Kidney (tissue), 14 donors: ENCODE results near the gene RAD51B. TPM values are rescaled to one million over a fixed set of nuclear protein-coding genes. Genes with fewer than 3 reads are reported as not detected.

ENCODE experiments used
- DNase-seq, 5 donors: peaks; one replicate each; pipeline ENCODE4 v3.0.0-alpha.2; 2013 to 2020
- FAIRE-seq: peaks from 2 replicates; lab custom pipeline; 2012; peaks lifted over from hg19 to GRCh38; lab: Jason Lieb, UNC
- H3K27ac ChIP-seq, 2 donors: one replicate each; pipeline ENCODE4 v1.7.0; 2013; ENCODE audit warnings: low read depth in 2 of 2, low read length in 2 of 2, inconsistent platforms in 1 of 2
- H3K27me3 ChIP-seq: one replicate; pipeline ENCODE4 v1.7.1; 2013; ENCODE audit warnings: low read length, inconsistent platforms; ENCODE audit not compliant: control insufficient read depth, insufficient read depth
- H3K36me3 ChIP-seq, 3 donors: one replicate each; pipeline versions ENCODE4 v1.7.0 to v1.7.1; 2013; ENCODE audit warnings: low read length in 3 of 3, control low read depth in 1 of 3, inconsistent platforms in 1 of 3; ENCODE audit not compliant: insufficient read depth in 3 of 3, control insufficient read depth in 2 of 3
- H3K4me1 ChIP-seq, 3 donors: one replicate each; pipeline versions ENCODE4 v1.7.0 to v1.7.1; 2013; ENCODE audit warnings: low read length in 3 of 3, inconsistent platforms in 1 of 3, low read depth in 1 of 3; ENCODE audit not compliant: control insufficient read depth in 2 of 3, insufficient read depth in 2 of 3
- H3K4me3 ChIP-seq, 3 donors: one replicate each; pipeline versions ENCODE4 v1.7.0 to v1.8.1; 2013; ENCODE audit warnings: low read length in 3 of 3, control low read depth in 1 of 3, inconsistent platforms in 1 of 3
- H3K9ac ChIP-seq, 3 donors: one replicate each; pipeline versions ENCODE4 v1.7.0 to v1.7.1; 2013; ENCODE audit warnings: low read length in 3 of 3, control low read depth in 1 of 3, inconsistent platforms in 1 of 3
- H3K9me3 ChIP-seq, 3 donors: one replicate each; pipeline versions ENCODE4 v1.7.0 to v1.7.1; 2013; ENCODE audit warnings: low read length in 3 of 3, control low read depth in 1 of 3, inconsistent platforms in 1 of 3; ENCODE audit not compliant: control insufficient read depth in 2 of 3, insufficient read depth in 1 of 3
- CTCF ChIP-seq: IDR thresholded peaks from 3 replicates; pipeline ENCODE4 v1.5.1; 2012; ENCODE audit warnings: mild to moderate bottlenecking, moderate library complexity, borderline replicate concordance; ENCODE audit not compliant: insufficient read depth; ENCODE audit errors: extremely low read depth
- intact Hi-C: fragments of 100-400 bp; cut with DNase I; formaldehyde crosslinking; loops from one replicate; pipeline ENCODE4 v1.11.1; 2022
- polyA plus RNA-seq: library from polyadenylated mRNA; stranded (reverse); fragments of 350-450 nt; fragmentation: Illumina TruSeq; extraction: RNeasy Lipid Tissue Mini Kit (QIAGEN cat#74804); gene quantifications from one replicate; pipeline ENCODE4 v1.2.3, GENCODE V29; 2014; ENCODE audit warnings: low read depth, low replicate concordance; ENCODE audit not compliant: insufficient read depth
- total RNA-seq: library from RNA; stranded (reverse); fragmentation: NEBNext Ultra II Directional; extraction: Animal tissue kit (Norgen Biotek cat#: 25700); gene quantifications from one replicate; pipeline ENCODE4 v1.2.1, GENCODE V29; 2021
- donor health status: control.
- donor health status: control.
- donor health status: control.
- donor health status: control.
- donor health status: control.
- donor health status: DM: yes; HTN: yes; CAD: no.
- donor health status: Normal renal cell carcinoma (clear cell type).

Gene RAD51B
- total and polyA plus RNA-seq, 2 donors from 2014 or later: 6.9 to 18.0 TPM

- no peak overlapping the region for H3K27ac ChIP-seq
- DNase-seq (peak in 3 of 5 donors; percentile 66 to 89 (median 75)), FAIRE-seq (no peak)
- H3K4me1 ChIP-seq: peaks cover 3 to 14% (median 8%) of the 10 kb centered on the region in 3 donors
- intact Hi-C loops: no loop called here
- no peak overlapping the region for H3K9ac ChIP-seq
- H3K4me3 ChIP-seq: no peak overlapping the region
- TF ChIP-seq CTCF: no peak
- no peaks in the 10 kb centered on the region for H3K9me3 ChIP-seq
- H3K36me3 ChIP-seq: no peaks in the 10 kb centered on the region
- no peaks in the 10 kb centered on the region for H3K27me3 ChIP-seq
Observed at GRCh38 chr14:68727315-68728047, 907.9 kb downstream of the RAD51B start.

GRCh38 chr14:68728342-68729106, 908.9 kb downstream of the RAD51B start:
- intact Hi-C loops: no loop called here
- no peak overlapping the region for H3K27ac ChIP-seq
- TF ChIP-seq CTCF: no peak

GRCh38 chr14:68729556-68729955, 910.0 kb downstream of the RAD51B start:
- no peak overlapping the region for H3K27ac ChIP-seq
- H3K9me3 ChIP-seq: no peaks in the 10 kb centered on the region
- H3K4me1 ChIP-seq: peaks cover 0 to 7% (median 0%) of the 10 kb centered on the region in 3 donors
- no peak for DNase-seq
- no peak overlapping the region for H3K4me3 ChIP-seq
- TF ChIP-seq CTCF: no peak
- H3K27me3 ChIP-seq: no peaks in the 10 kb centered on the region
- intact Hi-C loops: no loop called here
- FAIRE-seq: no peak
- no peaks in the 10 kb centered on the region for H3K36me3 ChIP-seq
- no peak overlapping the region for H3K9ac ChIP-seq

More at GRCh38 chr14:68728342-68729106, 908.9 kb downstream of the RAD51B start:
- DNase-seq: no peak
- peaks cover 0 to 6% (median 6%) of the 10 kb centered on the region in 3 donors for H3K4me1 ChIP-seq
- H3K36me3 ChIP-seq: no peaks in the 10 kb centered on the region
- no peak overlapping the region for H3K4me3 ChIP-seq
- H3K27me3 ChIP-seq: no peaks in the 10 kb centered on the region
- H3K9me3 ChIP-seq: no peaks in the 10 kb centered on the region
- no peak for FAIRE-seq
- no peak overlapping the region for H3K9ac ChIP-seq
